Activated CD8-positive, alpha-beta memory T cell treated with anti-CD3 and anti-CD28 coated beads for 1 hour (primary cell): ENCODE measurements around the gene OSER1.
"Not testable (repeated sequence)": the region's sequence is repeated elsewhere in the genome, so short reads cannot be mapped to it uniquely, and the experiment has no call there.

Experiments used
- DNase-seq, 2 donors: peaks; one replicate each; pipeline ENCODE4 v3.0.0-alpha.2; 2020; ENCODE audit warnings: low read depth in 1 of 2; ENCODE audit errors: extremely low read depth in 1 of 2

Gene OSER1

DNA sequence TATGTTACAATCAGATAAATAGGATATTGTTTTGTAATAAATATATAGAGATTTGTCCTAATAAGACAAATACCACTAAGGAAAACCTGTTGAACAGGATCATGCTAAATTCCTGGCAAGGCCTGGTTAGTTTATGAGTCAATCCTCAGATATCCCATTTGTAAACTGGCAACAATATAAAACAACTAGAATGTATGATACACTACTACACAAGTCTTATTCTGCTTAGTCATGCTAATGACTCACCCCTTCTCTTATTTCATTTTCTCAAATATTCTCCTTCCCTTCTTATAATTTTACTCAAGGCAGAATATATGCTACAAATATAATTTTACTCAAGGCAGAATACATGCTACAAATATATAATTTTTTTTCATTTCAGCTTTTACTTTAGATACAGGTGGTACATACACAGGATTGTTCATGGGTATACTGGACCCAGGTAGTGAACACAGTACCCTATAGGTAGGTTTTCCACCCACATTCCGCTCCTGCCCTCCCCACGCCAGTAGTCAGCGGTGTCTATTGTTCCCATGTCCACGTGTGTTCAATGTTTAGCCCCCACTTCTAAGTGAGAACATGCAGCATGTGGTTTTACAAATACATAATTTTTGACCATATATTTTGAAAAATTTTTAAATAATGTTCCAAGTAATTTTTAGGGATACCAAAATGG, 6.3 kb downstream of the OSER1 start:
- DNase-seq: no peak

- DNase-seq: no peak
Observed at GRCh38 chr20:44203161-44203560, 7.4 kb downstream of the OSER1 start.

DNA sequence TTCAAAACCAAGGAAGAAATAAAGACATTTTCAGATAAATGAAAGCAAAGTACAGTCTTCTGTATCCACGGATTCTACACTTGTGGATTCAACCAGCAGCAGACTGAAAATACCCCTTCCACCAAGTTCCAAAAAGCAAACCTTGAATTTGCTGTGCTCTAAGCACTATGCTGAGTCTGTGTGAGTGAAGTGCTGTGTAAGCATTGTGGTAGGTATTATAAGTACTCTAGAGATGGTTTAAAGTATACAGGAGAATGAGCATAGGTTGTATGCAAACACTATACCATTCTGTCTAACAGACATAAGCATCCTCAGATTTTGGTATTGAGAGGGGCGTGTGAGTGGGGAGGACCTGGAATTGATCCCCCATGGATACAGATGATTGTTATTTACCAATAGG, 9.6 kb downstream of the OSER1 start:
- DNase-seq: no peak

DNA sequence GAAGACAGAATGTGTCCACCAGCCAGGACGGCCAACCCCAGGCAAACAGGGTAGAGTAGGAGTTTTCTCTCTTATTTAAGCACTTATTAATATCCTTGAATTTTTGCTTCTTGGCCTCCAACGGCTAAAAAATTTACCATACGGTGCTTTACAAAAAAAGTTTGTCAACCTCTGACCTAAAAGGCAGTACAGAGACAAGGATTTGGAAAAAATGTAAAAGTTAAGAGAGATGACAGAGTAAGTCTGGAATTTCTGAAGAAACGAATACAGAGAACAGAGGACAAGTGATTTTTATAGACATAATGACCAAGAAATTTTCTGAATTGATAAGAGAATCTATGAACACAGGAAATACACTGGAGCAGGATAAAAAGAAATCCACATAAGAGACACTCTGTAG, 10.2 kb downstream of the OSER1 start:
- no peak for DNase-seq

- DNase-seq: no peak
Observed at GRCh38 chr20:44199877-44200276, 10.7 kb downstream of the OSER1 start.

GRCh38 chr20:44198872-44199271, 11.7 kb downstream of the OSER1 start:
- DNase-seq: no peak

GRCh38 chr20:44196271-44196670, 14.3 kb downstream of the OSER1 start:
- DNase-seq: no peak

GRCh38 chr20:44195605-44196004, 15.0 kb downstream of the OSER1 start:
- DNase-seq: no peak

DNA sequence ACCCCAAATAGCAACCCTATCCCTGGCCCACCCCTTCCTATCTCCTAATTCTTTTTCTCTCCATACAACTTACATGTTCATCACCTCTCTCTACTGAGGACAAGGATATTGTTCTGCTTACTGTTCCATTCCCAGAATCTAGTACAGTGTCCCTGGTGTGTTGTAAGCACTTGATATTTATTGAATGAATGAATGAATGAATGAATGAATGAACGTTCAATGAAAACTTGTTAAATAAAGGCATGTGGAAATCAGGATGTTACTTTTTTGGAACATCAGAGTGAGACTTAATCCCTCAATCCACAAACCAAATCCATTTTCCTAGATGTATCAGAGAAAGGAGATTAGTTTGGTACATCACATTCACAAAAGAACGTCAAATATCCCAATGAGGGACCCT, 16.8 kb downstream of the OSER1 start:
- DNase-seq: no peak

GRCh38 chr20:44191640-44192039, 18.9 kb downstream of the OSER1 start:
- not testable (repeated sequence) for DNase-seq

DNA sequence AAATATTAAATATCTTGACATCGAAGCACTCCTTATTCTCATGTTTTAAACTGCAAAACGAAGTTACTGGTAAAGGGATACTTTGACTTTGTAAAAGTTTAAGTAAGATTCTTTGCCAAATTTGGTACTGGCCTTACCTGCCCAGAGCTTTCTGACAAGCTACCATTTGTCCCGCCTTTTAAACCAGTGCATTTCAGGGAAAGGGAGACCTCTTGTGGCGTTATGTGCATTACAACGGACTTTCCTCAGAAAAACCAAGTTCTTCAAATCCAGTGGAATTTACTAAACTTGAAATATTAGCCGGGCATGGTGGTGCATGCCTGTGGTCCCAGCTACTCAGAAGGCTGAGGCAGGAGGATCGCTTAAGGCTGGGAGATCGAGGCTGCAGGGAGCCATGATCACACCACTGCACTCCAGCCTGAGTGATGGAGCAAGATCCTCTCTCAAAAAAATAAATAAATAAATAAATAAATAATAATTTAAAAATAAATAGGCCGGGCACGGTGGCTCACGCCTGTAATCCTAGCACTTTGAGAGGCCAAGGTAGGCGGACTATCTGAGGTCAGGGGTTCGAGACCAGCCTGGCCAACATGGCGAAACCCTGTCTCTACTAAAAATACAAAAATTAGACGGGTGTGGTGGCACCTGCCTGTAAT, 20.2 kb downstream of the OSER1 start:
- DNase-seq: not testable (repeated sequence)

DNA sequence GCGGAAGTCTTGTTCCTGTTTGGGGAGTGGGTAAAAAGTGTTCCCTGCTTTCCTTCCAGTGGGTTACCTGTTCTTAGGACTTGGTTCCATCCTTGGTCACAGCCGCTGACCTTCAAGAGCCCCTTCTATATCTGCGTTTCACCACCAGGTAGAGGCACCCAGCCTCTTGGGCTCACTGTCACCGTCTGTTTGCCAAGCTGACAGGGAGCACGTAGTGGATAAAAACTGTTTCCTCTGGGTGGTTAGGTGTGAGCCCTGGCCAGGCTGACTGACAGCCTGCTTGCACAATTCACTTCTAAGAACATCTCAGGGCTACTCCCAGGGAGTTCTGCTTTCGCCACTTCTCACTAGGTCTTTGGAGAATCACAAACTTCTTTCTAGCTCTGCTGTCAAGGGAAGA, 21.8 kb downstream of the OSER1 start:
- DNase-seq: no peak

- no peak for DNase-seq
Observed at GRCh38 chr20:44187772-44188709, 22.5 kb downstream of the OSER1 start.

- DNase-seq: no peak
Observed at GRCh38 chr20:44187054-44187771, 23.4 kb downstream of the OSER1 start, which contains the start of gene JPH2. Gene JPH2, minus strand, starts transcription at chr20:44187188. Its CDS starts 483 bp downstream, at chr20:44186705.

- no peak for DNase-seq
Observed at GRCh38 chr20:44186674-44187053, 23.9 kb downstream of the OSER1 start.

DNA sequence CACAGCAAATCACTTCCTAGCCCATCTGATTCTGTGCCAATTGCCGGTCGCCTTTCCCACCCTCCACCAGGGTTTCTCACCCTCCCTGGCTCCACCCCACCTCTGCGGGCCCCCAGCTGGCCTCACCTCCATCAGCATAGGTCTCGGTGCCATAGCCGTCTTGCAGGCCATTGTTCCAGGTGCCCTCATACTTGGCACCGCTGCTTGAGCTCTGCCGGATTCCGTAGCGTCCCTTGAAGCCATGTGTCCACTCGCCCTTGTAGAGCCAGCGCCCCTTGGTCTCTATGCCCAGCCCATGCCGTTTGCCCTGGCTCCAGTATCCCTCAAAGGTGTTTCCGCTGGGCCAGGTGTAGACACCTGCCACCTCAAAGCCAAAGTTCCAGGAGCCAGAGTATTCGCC, 24.4 kb downstream of the OSER1 start:
- no peak for DNase-seq

DNA sequence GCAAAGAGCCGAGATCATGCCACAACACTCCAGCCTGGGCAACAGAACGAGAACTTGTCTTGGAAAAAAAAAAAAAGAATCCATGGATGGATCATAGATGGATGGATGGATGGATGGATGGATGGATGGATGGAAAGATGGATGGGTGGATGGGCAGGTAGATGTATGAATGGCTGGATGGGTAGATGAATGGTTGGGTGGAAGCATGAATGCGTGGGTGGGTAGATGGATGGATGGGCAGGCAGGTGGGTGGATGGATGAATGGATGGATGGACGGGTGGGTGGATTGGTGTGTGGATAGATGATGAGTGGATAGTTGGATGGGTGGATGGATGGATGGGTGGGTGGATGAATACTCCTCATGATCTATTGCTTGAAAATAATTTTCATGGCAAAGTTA, 25.0 kb downstream of the OSER1 start:
- DNase-seq: no peak

DNA sequence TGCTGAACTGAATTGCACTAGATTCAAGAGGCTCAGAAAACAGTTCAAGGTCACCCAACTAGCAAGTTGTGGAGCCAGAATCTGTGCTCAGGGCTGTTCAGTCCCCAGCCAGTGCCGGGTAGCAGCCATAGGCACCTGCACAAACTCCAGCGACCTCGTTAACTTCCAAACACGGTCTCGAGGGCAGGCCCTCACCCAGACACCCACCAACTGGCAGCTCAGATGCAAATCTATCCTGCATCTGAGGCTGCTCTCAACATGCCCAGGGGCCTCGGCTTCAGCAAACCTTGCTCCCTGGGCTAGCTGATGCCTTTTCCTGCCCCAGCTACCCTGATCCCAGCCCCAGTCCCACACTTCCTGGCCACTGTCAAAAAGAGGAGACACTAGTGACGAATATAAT, 27.3 kb downstream of the OSER1 start:
- DNase-seq: no peak

DNA sequence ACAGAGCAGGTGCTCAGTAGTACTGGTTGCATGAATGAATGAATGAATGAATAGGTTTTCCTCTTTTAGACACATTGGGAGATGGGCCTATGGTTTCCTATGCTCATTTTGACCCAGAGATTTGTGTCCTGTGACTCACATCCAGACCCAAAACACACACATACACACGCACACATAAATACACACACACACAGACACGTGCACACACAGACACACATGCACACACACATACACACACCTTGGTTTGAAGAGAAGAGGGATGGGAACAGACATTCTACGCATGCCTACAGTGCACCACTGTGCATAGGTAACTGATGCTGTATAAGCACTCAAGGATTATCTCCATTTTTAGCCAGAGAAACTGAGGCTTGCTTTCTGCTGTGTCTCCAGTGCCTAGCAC, 27.7 kb downstream of the OSER1 start:
- no peak for DNase-seq

DNA sequence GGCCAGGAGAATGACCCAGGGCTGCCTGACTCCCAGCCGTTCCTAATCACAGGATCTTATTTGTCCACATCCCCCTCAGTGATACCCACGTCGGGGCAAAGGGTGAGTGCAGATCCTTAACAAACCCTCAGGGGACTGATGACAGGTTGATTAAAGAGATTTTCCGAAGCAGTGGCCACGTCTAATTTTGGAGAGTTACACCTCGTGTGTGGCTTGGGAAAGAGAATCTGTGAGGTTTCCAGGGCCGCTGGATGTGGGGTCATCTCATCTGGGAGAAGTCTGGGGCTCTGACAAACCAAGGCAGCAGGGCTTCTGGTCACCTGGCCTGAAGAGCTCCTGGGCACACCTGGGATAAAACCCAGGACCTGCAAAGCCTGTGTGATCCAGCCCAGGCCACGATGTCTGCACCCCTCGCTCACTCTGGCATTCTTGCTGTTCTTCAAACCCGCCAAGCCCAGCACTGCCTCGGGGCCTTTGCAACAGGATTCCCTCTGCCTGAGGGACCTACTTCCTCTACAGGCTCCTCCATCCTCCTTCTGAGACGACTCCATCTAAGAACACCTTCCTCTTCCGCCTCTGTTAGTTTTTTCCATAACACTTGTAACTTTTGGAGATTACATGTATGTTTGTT, 28.3 kb downstream of the OSER1 start:
- no peak for DNase-seq

- DNase-seq: no peak
Observed at GRCh38 chr20:44181611-44182010, 29.0 kb downstream of the OSER1 start.
